HCT116 (cell line): ENCODE measurements around the gene MEIS1.

ENCODE experiments used
- ATF3 ChIP-seq: IDR thresholded peaks from 2 replicates; pipeline ENCODE4 v1.6.1; 2012
- CTCF ChIP-seq, 3 experiments: fragments of 200-600 bp in 1 of 3; sonication (generic) in 1 of 3; IDR thresholded peaks in 2 of 3; conservative IDR thresholded peaks in 1 of 3; 2 replicates each; pipeline ENCODE4 v1.5.1; 2012 to 2017; ENCODE audit warnings: low read depth in 2 of 3, low read length in 2 of 3, antibody characterized with exemption in 1 of 3, borderline replicate concordance in 1 of 3, control low read depth in 1 of 3, mild to moderate bottlenecking in 1 of 3, mixed read lengths in 1 of 3, mixed run types in 1 of 3, moderate library complexity in 1 of 3; ENCODE audit not compliant: insufficient read depth in 1 of 3
- EZH2phosphoT487 ChIP-seq: fragments of 200-600 bp; IDR thresholded peaks from 2 replicates; pipeline ENCODE4 v1.6.1; 2018; ENCODE audit warnings: antibody characterized with exemption, borderline replicate concordance
- POLR2A ChIP-seq: IDR thresholded peaks from 2 replicates; pipeline ENCODE4 v1.7.0; 2011; ENCODE audit warnings: borderline replicate concordance; ENCODE audit not compliant: insufficient read depth, insufficient read length; ENCODE audit errors: extremely low read depth
- POLR2AphosphoS5 ChIP-seq: IDR thresholded peaks from 2 replicates; pipeline ENCODE4 v1.6.1; 2011; ENCODE audit warnings: mild to moderate bottlenecking, low read depth, low read length, moderate library complexity

- TF ChIP-seq POLR2AphosphoS5: no peak
- no peak for TF ChIP-seq POLR2A
- TF ChIP-seq CTCF (IDR thresholded peaks at IDR 0.05 in 2 of 3, conservative IDR thresholded peaks at IDR 0.05 in 1 of 3; ENCODE audit: borderline replicate concordance in 1 of 3, insufficient read depth in 1 of 3, low read depth in 2 of 3, low read length in 2 of 3): no peak
- TF ChIP-seq ATF3: no peak
- TF ChIP-seq EZH2phosphoT487: no peak
These were observed 21.5 kb downstream of the MEIS1 start for GRCh38 chr2:66456183-66457041.
